ENCODE measurements around the gene RASGRP3. TPM values are rescaled to one million over a fixed set of nuclear protein-coding genes. Genes with fewer than 3 reads are reported as not detected.

RASGRP3 gene
- polyA plus RNA-seq, 2 of the 4 experiments (the other 2 are of a cell fraction) = 1.5 to 1.7 TPM

- TF ChIP-seq, protein P1, sequence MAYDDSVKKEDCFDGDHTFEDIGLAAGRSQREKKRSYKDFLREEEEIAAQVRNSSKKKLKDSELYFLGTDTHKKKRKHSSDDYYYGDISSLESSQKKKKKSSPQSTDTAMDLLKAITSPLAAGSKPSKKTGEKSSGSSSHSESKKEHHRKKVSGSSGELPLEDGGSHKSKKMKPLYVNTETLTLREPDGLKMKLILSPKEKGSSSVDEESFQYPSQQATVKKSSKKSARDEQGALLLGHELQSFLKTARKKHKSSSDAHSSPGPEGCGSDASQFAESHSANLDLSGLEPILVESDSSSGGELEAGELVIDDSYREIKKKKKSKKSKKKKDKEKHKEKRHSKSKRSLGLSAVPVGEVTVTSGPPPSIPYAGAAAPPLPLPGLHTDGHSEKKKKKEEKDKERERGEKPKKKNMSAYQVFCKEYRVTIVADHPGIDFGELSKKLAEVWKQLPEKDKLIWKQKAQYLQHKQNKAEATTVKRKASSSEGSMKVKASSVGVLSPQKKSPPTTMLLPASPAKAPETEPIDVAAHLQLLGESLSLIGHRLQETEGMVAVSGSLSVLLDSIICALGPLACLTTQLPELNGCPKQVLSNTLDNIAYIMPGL (CRISPR knock-in tag; IDR thresholded peaks at IDR 0.05; ENCODE audit: borderline replicate concordance) = no peak
- TF ChIP-seq FOSL2 (IDR thresholded peaks at IDR 0.05) = no peak
- TF ChIP-seq FOSL2 (CRISPR knock-in tag; IDR thresholded peaks at IDR 0.05) = no peak
- TF ChIP-seq GATA3 (IDR thresholded peaks at IDR 0.05; ENCODE audit: borderline replicate concordance) = no peak
- no peak for TF ChIP-seq SMC3 (IDR thresholded peaks at IDR 0.05)
- TF ChIP-seq NR3C1 (IDR thresholded peaks at IDR 0.05) = no peak
- no peak for TF ChIP-seq SREBF2 (IDR thresholded peaks at IDR 0.05)
- TF ChIP-seq, protein P2, sequence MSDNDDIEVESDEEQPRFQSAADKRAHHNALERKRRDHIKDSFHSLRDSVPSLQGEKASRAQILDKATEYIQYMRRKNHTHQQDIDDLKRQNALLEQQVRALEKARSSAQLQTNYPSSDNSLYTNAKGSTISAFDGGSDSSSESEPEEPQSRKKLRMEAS (IDR thresholded peaks at IDR 0.05) = no peak
- TF ChIP-seq EHMT2 (IDR thresholded peaks at IDR 0.05; ENCODE audit: low read depth) = no peak
- TF ChIP-seq USF2 (IDR thresholded peaks at IDR 0.05) = no peak
- TF ChIP-seq RFX5 (IDR thresholded peaks at IDR 0.05) = no peak
- TF ChIP-seq FOSB (CRISPR knock-in tag; IDR thresholded peaks at IDR 0.05) = no peak
- no peak for TF ChIP-seq MAFK (IDR thresholded peaks at IDR 0.05; ENCODE audit: partially characterized antibody)
- no peak for TF ChIP-seq HOXA7 (CRISPR knock-in tag; IDR thresholded peaks at IDR 0.05)
- TF ChIP-seq CEBPB (IDR thresholded peaks at IDR 0.05) = no peak
- TF ChIP-seq, protein P3, sequence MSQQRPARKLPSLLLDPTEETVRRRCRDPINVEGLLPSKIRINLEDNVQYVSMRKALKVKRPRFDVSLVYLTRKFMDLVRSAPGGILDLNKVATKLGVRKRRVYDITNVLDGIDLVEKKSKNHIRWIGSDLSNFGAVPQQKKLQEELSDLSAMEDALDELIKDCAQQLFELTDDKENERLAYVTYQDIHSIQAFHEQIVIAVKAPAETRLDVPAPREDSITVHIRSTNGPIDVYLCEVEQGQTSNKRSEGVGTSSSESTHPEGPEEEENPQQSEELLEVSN (IDR thresholded peaks at IDR 0.05; ENCODE audit: borderline replicate concordance, low read depth) = no peak
- H3K4me2 ChIP-seq = no peak overlapping the region
- H3K27ac ChIP-seq = no peak overlapping the region
- no peak overlapping the region for H3K4me3 ChIP-seq
- ChIA-PET POLR2A (no interaction called here), CTCF (interaction anchor here (1.4 to 5.1 kb wide), 2 partner anchors 11 kb away, joined by 3 to 30 read pairs; no protein-coding TSS in a partner anchor)
- FAIRE-seq = peak; percentile 23
- peaks cover 18% of the 10 kb centered on the region for H3K4me1 ChIP-seq
- ATAC-seq = no peak
- H3K9me3 ChIP-seq = no peaks in the 10 kb centered on the region
- 87% methylated on average over 1 of the region's 1 CpG for WGBS (ENCODE audit: missing lambda C conversion rate)
- DNase-seq (ENCODE audit: low read depth in 1 of 2, low spot score in 1 of 2) = no peak
Observed at GRCh38 chr2:33430856-33431255, 45.6 kb upstream of the RASGRP3 start.

- no peak for ATAC-seq
- peak; percentile 43 for FAIRE-seq
- peaks cover 13% of the 10 kb centered on the region for H3K4me1 ChIP-seq
- DNase-seq (ENCODE audit: low read depth in 1 of 2, low spot score in 1 of 2) = no peak
- H3K4me3 ChIP-seq = no peak overlapping the region
- no peaks in the 10 kb centered on the region for H3K9me3 ChIP-seq
- H3K4me2 ChIP-seq = no peak overlapping the region
- ChIA-PET CTCF (interaction anchor here (0.6 to 5.1 kb wide), 7 partner anchors 9 to 789 kb away, joined by 3 to 30 read pairs (median 4); no protein-coding TSS in a partner anchor), POLR2A (no interaction called here)
- 89% methylated on average over 2 of the region's 2 CpGs for WGBS (ENCODE audit: missing lambda C conversion rate)
- H3K27ac ChIP-seq = no peak overlapping the region
- TF ChIP-seq MAFK (IDR thresholded peaks at IDR 0.05; ENCODE audit: partially characterized antibody) = no peak
- TF ChIP-seq HEYL (CRISPR knock-in tag; IDR thresholded peaks at IDR 0.05) = no peak
- TF ChIP-seq, protein P1 (CRISPR knock-in tag; IDR thresholded peaks at IDR 0.05; ENCODE audit: borderline replicate concordance) = no peak
- no peak for TF ChIP-seq EP300 (IDR thresholded peaks at IDR 0.05)
- TF ChIP-seq, protein P4, sequence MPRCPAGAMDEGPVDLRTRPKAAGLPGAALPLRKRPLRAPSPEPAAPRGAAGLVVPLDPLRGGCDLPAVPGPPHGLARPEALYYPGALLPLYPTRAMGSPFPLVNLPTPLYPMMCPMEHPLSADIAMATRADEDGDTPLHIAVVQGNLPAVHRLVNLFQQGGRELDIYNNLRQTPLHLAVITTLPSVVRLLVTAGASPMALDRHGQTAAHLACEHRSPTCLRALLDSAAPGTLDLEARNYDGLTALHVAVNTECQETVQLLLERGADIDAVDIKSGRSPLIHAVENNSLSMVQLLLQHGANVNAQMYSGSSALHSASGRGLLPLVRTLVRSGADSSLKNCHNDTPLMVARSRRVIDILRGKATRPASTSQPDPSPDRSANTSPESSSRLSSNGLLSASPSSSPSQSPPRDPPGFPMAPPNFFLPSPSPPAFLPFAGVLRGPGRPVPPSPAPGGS (IDR thresholded peaks at IDR 0.05) = no peak
- TF ChIP-seq REST (IDR thresholded peaks at IDR 0.05) = no peak
- no peak for TF ChIP-seq ELK1 (IDR thresholded peaks at IDR 0.05; ENCODE audit: low read depth, low read length)
- TF ChIP-seq ZC3H11A (IDR thresholded peaks at IDR 0.05) = no peak
- no peak for TF ChIP-seq FOXS1 (CRISPR knock-in tag; IDR thresholded peaks at IDR 0.05)
- no peak for TF ChIP-seq NR3C1 (IDR thresholded peaks at IDR 0.05)
- no peak for TF ChIP-seq ZSCAN20 (CRISPR knock-in tag; IDR thresholded peaks at IDR 0.05)
- no peak for TF ChIP-seq EHF (CRISPR knock-in tag; IDR thresholded peaks at IDR 0.05)
- TF ChIP-seq JUN (IDR thresholded peaks at IDR 0.05) = no peak
- TF ChIP-seq HOXB5 (CRISPR knock-in tag; IDR thresholded peaks at IDR 0.05) = no peak
Observed at GRCh38 chr2:33432871-33433270, 43.6 kb upstream of the RASGRP3 start.
